Keratinocyte (primary cell): ENCODE results near the gene ABI2. TPM values are rescaled to one million over a fixed set of nuclear protein-coding genes. Genes with fewer than 3 reads are reported as not detected.

ENCODE experiments used
- DNase-seq: peaks from one replicate; pipeline ENCODE4 v3.0.0-alpha.2; 2011; ENCODE audit warnings: low read depth, missing footprints, low spot score
- FAIRE-seq: peaks from 2 replicates; lab custom pipeline; 2011; peaks lifted over from hg19 to GRCh38; lab: Jason Lieb, UNC
- H2AFZ ChIP-seq: 2 replicates; pipeline ENCODE4 v1.6.0; 2012; ENCODE audit warnings: low read length, control low read depth, inconsistent platforms; ENCODE audit not compliant: control insufficient read depth
- H3K27ac ChIP-seq: 2 replicates; pipeline ENCODE4 v1.5.1; 2011; ENCODE audit warnings: low read length; ENCODE audit not compliant: control insufficient read depth, insufficient read depth
- H3K27me3 ChIP-seq: 3 replicates; pipeline ENCODE4 v1.6.0; 2011; ENCODE audit warnings: low read length; ENCODE audit not compliant: control insufficient read depth, insufficient read depth; ENCODE audit errors: extremely low read depth
- H3K36me3 ChIP-seq, 2 experiments: 2 replicates in 1 of 2; 3 replicates in 1 of 2; pipeline ENCODE4 v1.5.1; 2011; ENCODE audit warnings: low read length in 2 of 2, mild to moderate bottlenecking in 1 of 2; ENCODE audit not compliant: control insufficient read depth in 2 of 2, insufficient read depth in 2 of 2; ENCODE audit errors: extremely low read depth in 1 of 2
- H3K4me1 ChIP-seq: 3 replicates; pipeline ENCODE4 v1.5.1; 2011; ENCODE audit warnings: low read length; ENCODE audit not compliant: control insufficient read depth, insufficient read depth; ENCODE audit errors: extremely low read depth
- H3K4me2 ChIP-seq: 3 replicates; pipeline ENCODE4 v1.6.0; 2011; ENCODE audit warnings: low read depth, low read length; ENCODE audit not compliant: control insufficient read depth, insufficient read depth; ENCODE audit errors: extremely low read depth
- H3K4me3 ChIP-seq, 3 experiments: fragments of 200-600 bp in 1 of 3; sonication (generic) in 1 of 3; 2 replicates in 2 of 3; 3 replicates in 1 of 3; pipeline ENCODE4 v1.5.1; 2011 to 2016; ENCODE audit warnings: low read length in 3 of 3, mild to moderate bottlenecking in 3 of 3, control low read depth in 2 of 3, inconsistent platforms in 1 of 3, low read depth in 1 of 3, mixed read lengths in 1 of 3, mixed run types in 1 of 3, moderate library complexity in 1 of 3; ENCODE audit not compliant: control insufficient read depth in 2 of 3, insufficient read depth in 2 of 3; ENCODE audit errors: extremely low read depth in 1 of 3
- H3K79me2 ChIP-seq: 2 replicates; pipeline ENCODE4 v1.6.0; 2012; ENCODE audit warnings: low read length; ENCODE audit not compliant: control insufficient read depth, insufficient read depth
- H3K9ac ChIP-seq: 3 replicates; pipeline ENCODE4 v1.6.0; 2011; ENCODE audit warnings: low read length; ENCODE audit not compliant: control insufficient read depth, insufficient read depth; ENCODE audit errors: extremely low read depth
- H3K9me1 ChIP-seq: 3 replicates; pipeline ENCODE4 v1.6.0; 2011; ENCODE audit warnings: low read length; ENCODE audit not compliant: control insufficient read depth, insufficient read depth; ENCODE audit errors: extremely low read depth
- H3K9me3 ChIP-seq: 2 replicates; pipeline ENCODE4 v1.5.1; 2012; ENCODE audit warnings: low read depth, low read length; ENCODE audit not compliant: control insufficient read depth
- H4K20me1 ChIP-seq: 3 replicates; pipeline ENCODE4 v1.6.0; 2011; ENCODE audit warnings: low read length; ENCODE audit not compliant: control insufficient read depth, insufficient read depth; ENCODE audit errors: extremely low read depth
- CTCF ChIP-seq, 3 experiments: IDR thresholded peaks in 1 of 3; conservative IDR thresholded peaks in 1 of 3; optimal IDR thresholded peaks in 1 of 3; 2 replicates in 2 of 3; 3 replicates in 1 of 3; pipeline versions ENCODE3 to v1.5.1; 2011; ENCODE audit warnings: low read length in 3 of 3, mild to moderate bottlenecking in 3 of 3, moderate library complexity in 2 of 3, control low read depth in 1 of 3, inconsistent platforms in 1 of 3; ENCODE audit not compliant: insufficient read depth in 2 of 3; ENCODE audit errors: extremely low read depth in 1 of 3
- EZH2 ChIP-seq: IDR thresholded peaks from one replicate; pipeline ENCODE4 v1.6.1; 2012; ENCODE audit warnings: inconsistent platforms, mild to moderate bottlenecking, low read length, moderate library complexity
- dilution Hi-C: fragments of 300-500 bp; cut with MboI; formaldehyde crosslinking; loops from one replicate; pipeline ENCODE4 v1.7.0; 2020; ENCODE audit warnings: low sequenced_read_pairs; ENCODE audit not compliant: extremely low pct_ligation_motif_present
- polyA plus RNA-seq, 5 experiments: library from polyadenylated mRNA; depleted of rRNA in 3 of 5; stranded (reverse) in 3 of 5; stranded (forward) in 1 of 5; unstranded in 1 of 5; fragments of >200 nt; gene quantifications; 1 replicate in 1 of 5; 2 replicates in 3 of 5; 3 replicates in 1 of 5; pipeline versions ENCODE4 v1.2.1 to v1.2.3, GENCODE V29; 2011 to 2012; ENCODE audit warnings: missing spikeins in 2 of 5, low read depth in 1 of 5, low replicate concordance in 1 of 5

ABI2 gene
- polyA plus RNA-seq, 1 donor (not counting 4 experiments of a cell fraction or from before 2014, with no cell fraction given), result 12.9 TPM

GRCh38 chr2:203453858-203454451 is 125.8 kb downstream of the ABI2 start:
- no peak for DNase-seq
- Histone ChIP-seq H3K9ac (no peak overlapping the region), H3K36me3 (no peaks in the 10 kb centered on the region), H3K4me1 (peaks cover 7% of the 10 kb centered on the region), H3K4me3 (no peak overlapping the region), H3K27ac (no peak overlapping the region), H2AFZ (no peak overlapping the region), H3K79me2 (no peaks in the 10 kb centered on the region), H3K4me2 (no peak overlapping the region), H4K20me1 (no peaks in the 10 kb centered on the region), H3K9me3 (no peaks in the 10 kb centered on the region), H3K27me3 (no peaks in the 10 kb centered on the region), H3K9me1 (no peaks in the 10 kb centered on the region)
- dilution Hi-C loops, result no loop called here
- peak; percentile 85 for FAIRE-seq
- TF ChIP-seq CTCF (optimal IDR thresholded peaks at IDR 0.05 in 1 of 3, IDR thresholded peaks at IDR 0.05 in 1 of 3, conservative IDR thresholded peaks at IDR 0.05 in 1 of 3; ENCODE audit: extremely low read depth in 1 of 3, insufficient read depth in 2 of 3, low read length in 3 of 3) (peak; percentile 41 to 74 (median 52)), EZH2 (no peak)

- Histone ChIP-seq H3K27ac (no peak overlapping the region), H3K27me3 (no peaks in the 10 kb centered on the region), H2AFZ (no peak overlapping the region), H3K9me3 (no peaks in the 10 kb centered on the region), H3K9me1 (no peaks in the 10 kb centered on the region), H3K79me2 (no peaks in the 10 kb centered on the region), H3K4me1 (peaks cover 7% of the 10 kb centered on the region), H3K4me2 (no peak overlapping the region), H3K4me3 (no peak overlapping the region), H3K9ac (no peak overlapping the region), H3K36me3 (no peaks in the 10 kb centered on the region), H4K20me1 (no peaks in the 10 kb centered on the region)
- FAIRE-seq, result no peak
- dilution Hi-C loops, result no loop called here
- DNase-seq, result no peak
- no peak for TF ChIP-seq EZH2
- no peak for TF ChIP-seq CTCF (optimal IDR thresholded peaks at IDR 0.05 in 1 of 3, IDR thresholded peaks at IDR 0.05 in 1 of 3, conservative IDR thresholded peaks at IDR 0.05 in 1 of 3; ENCODE audit: extremely low read depth in 1 of 3, insufficient read depth in 2 of 3, low read length in 3 of 3)
Measured at GRCh38 chr2:203455209-203455608, 127.0 kb downstream of the ABI2 start.
